Measurements from ENCODE around the gene TOMM7.
A peak's percentile ranks its signal among the peaks of the same experiment; 100 is the strongest.
"Not testable (repeated sequence)": the region's sequence is repeated elsewhere in the genome, so short reads cannot be mapped to it uniquely, and the experiment has no call there.

The TOMM7 gene

DNA sequence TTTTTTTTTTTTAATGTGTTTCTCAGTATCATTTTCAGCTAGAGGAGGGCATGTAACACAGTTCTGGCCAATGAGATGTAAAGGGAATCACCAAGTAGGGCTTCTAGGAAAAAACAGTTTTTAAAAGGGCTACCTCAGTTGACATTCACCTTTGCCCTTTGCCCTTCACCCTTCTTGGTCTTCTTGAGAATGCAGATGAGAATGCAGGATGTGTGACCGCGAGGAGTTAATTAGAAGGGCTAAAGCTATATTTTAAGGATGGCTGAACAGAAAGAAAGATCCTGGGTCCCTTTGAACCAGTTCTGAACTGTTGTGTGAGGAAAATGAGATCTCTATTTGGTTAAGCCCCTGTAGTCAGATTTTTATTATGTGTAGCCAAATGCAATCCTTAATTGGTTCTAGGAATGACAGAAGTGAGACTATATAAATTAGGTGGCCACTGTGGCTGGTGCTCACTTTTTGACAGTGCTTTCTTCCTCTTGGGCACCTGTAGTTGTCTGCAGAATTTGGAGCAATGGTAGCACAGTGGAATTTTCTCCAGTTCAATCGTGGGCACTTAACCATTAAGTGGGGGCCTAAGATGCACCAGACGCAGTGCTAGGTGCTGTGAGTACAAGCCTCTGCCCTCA is 21.1 kb upstream of the TOMM7 start:
- no peak for DNase-seq
- Mint-ChIP-seq H3K4me3 (no peak overlapping the region), H3K27ac (no peak overlapping the region), H3K4me1 (ENCODE audit: low read depth) (no peaks in the 10 kb centered on the region), H3K27me3 (no peaks in the 10 kb centered on the region), H3K9me3 (no peaks in the 10 kb centered on the region), H3K36me3 (ENCODE audit: low read depth) (no peaks in the 10 kb centered on the region)

DNA sequence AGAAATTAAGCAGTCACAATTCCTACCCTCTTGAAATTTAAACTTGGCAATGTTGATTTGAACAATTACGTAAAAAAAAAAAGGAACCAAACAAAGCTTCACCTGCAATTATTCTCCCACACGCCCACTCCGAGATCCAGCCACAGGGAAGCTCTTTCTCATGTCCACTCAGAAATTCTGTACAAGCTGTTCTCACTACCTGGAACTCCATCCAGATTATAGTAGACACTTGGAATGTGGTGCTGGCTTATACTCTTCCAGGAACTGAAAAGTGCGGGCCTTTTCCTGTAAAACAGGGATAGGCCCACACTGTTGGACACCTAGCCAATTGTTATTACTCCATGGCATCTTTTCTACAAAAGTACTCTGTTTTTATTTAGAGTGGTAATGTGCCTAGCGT is 20.3 kb upstream of the TOMM7 start:
- no peaks in the 10 kb centered on the region for H3K4me1 Mint-ChIP-seq (ENCODE audit: low read depth)
- no peaks in the 10 kb centered on the region for H3K9me3 Mint-ChIP-seq
- peaks cover 3% of the 10 kb centered on the region for H3K27me3 Mint-ChIP-seq
- no peaks in the 10 kb centered on the region for H3K36me3 Mint-ChIP-seq (ENCODE audit: low read depth)
- DNase-seq = no peak
- no peak overlapping the region for H3K27ac Mint-ChIP-seq
- no peak overlapping the region for H3K4me3 Mint-ChIP-seq

DNA sequence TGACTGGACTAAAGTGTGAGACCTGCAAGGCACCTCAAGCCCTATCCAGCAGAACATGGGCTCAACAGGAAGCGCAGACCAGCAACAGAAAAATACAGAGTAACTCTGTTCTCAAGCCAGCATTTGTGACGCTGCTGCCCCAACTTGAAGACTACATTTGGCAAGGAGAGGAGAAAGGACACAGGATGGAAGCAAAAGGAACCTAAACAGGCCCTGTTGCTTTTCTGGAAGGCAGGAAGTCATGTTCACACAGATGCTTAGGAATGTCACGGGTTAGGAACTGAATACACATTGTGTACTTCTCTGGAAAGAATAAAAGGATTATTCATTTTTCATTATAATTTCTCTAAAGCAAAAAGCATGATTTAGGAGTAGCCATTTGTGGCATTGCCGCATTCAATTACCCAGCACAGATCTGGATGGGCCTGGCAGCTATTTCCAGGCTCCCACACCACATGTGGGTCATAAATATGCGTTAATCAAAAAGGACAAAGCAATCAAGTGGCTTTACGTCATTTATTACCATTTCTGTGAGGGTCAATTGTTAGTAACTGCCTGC is 19.8 kb upstream of the TOMM7 start:
- Mint-ChIP-seq H3K9me3 (no peaks in the 10 kb centered on the region), H3K4me1 (ENCODE audit: low read depth) (no peaks in the 10 kb centered on the region), H3K36me3 (ENCODE audit: low read depth) (no peaks in the 10 kb centered on the region), H3K4me3 (no peak overlapping the region), H3K27me3 (peaks cover 5% of the 10 kb centered on the region), H3K27ac (no peak overlapping the region)
- no peak for DNase-seq

DNA sequence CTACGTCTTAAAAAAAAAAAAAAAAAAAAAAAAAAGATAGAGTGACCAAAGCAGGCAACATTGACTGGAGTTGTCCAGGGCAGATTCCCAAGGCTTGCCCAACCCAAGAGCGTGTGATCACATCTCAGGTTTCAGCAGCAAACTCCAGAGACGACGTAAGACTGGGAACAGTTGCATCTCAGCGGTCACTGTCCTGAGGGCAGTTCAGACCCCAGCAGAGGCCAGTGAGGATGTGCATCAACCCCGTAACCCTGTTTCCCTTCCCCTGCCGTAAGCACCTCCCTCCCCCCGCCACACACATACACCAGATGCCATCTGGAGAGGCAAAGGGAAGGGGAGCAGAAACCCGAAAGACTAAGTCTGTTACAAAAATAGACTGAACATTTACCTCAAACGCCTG is 19.3 kb upstream of the TOMM7 start:
- peaks cover 5% of the 10 kb centered on the region for H3K27me3 Mint-ChIP-seq
- H3K36me3 Mint-ChIP-seq (ENCODE audit: low read depth) = no peaks in the 10 kb centered on the region
- no peak overlapping the region for H3K27ac Mint-ChIP-seq
- H3K4me1 Mint-ChIP-seq (ENCODE audit: low read depth) = no peaks in the 10 kb centered on the region
- no peak for DNase-seq
- H3K4me3 Mint-ChIP-seq = no peak overlapping the region
- H3K9me3 Mint-ChIP-seq = no peaks in the 10 kb centered on the region

DNA sequence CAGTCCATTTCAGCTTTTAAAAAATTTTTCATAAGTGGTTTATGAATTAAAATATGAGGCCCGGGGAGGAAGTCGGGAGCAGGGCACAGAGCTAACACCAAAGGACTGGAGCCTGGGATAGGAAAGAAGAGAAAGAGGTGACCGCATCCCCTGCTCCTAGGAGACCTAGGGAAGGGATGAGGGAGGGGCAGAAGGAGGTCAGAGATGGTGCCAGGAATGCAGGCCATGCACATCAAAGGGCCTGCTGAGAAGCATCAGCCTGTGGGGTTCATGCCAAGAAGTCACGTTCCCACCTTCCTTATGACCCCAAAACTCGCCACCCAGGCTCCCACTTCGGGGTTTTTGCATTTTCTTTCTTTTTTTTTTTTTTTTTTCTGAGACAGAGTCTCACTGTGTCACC is 14.7 kb upstream of the TOMM7 start:
- Mint-ChIP-seq H3K4me1 (ENCODE audit: low read depth) (no peaks in the 10 kb centered on the region), H3K9me3 (no peaks in the 10 kb centered on the region), H3K27me3 (peaks cover 5% of the 10 kb centered on the region), H3K36me3 (ENCODE audit: low read depth) (no peaks in the 10 kb centered on the region), H3K27ac (no peak overlapping the region), H3K4me3 (no peak overlapping the region)
- no peak for DNase-seq

DNA sequence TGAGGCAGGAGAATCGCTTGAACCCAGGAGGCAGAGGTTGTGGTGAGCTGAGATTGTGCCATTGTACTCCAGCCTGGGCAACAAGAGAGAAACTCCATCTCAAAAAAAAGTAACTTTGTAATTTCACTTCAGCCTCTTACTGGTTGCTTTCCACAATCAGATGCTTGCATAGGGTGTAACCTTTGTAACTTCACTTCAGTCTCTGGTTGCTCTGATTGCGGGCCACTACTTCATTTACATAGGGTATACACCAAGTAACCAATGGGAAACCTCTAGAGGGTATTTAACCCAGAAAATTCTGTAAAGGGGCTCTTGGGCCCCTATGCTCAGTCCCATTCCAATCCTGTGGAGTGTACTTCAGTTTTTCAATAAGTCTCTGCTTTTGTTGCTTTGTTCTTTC is 13.9 kb upstream of the TOMM7 start:
- not testable (repeated sequence) for H3K9me3 Mint-ChIP-seq; H3K36me3 Mint-ChIP-seq (ENCODE audit: low read depth); DNase-seq; H3K27me3 Mint-ChIP-seq; H3K4me1 Mint-ChIP-seq (ENCODE audit: low read depth); H3K27ac Mint-ChIP-seq; H3K4me3 Mint-ChIP-seq

DNA sequence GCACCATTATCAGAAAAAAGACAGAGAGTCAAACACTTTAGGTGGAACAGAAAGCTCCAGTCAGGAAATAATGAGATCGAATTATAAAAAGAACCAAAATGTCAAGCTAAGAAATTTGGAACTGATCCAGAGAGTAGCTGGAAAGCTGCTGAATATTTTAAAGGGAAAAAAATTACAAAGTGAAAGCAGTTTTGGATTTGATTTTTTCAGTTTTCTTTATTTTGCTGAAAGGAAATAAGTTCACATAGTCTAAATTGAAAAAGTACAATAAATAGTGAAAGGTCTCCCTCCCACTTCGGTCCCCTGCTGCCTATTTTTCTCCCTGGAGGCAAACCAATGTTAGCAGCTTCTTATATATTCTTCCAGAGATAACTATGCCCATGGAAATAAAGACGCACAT is 11.3 kb upstream of the TOMM7 start:
- H3K4me3 Mint-ChIP-seq = no peak overlapping the region
- no peak for DNase-seq
- no peaks in the 10 kb centered on the region for H3K9me3 Mint-ChIP-seq
- no peaks in the 10 kb centered on the region for H3K4me1 Mint-ChIP-seq (ENCODE audit: low read depth)
- peaks cover 5% of the 10 kb centered on the region for H3K27me3 Mint-ChIP-seq
- no peaks in the 10 kb centered on the region for H3K36me3 Mint-ChIP-seq (ENCODE audit: low read depth)
- no peak overlapping the region for H3K27ac Mint-ChIP-seq

DNA sequence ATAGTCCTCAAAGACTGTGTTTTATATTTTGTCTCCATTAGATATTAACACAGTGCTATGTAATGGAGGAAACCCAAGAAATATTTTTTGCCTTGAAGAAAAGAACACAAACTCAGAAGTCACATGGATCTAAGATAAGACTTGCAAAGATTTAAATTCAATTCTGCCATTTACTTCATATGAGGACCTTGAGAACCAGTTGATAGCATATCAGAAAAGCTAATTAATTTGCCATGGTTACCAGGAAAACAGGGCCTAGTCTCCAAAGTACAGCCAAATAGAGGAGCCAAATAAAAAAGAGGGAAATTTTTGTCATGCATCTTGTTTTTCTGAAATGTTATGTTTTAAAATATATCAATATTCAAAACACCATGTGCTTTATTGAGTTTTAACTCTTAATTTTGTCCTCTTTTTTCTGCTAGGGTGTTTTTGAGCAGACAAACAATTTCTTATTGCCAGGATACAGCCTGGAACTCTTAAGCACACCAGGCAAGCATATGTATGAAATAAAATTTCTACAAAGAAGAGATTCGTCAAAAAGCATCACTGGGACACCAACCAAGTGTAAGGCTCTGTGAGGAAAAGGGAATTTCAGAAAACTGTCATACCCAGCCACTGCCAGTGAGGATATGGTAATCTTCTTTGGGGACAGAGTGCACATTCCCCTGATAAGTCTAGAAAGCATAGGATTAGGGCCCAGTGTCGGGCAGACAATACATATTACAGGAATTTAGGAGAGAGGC is 10.6 kb upstream of the TOMM7 start:
- DNase-seq = no peak
- no peaks in the 10 kb centered on the region for H3K36me3 Mint-ChIP-seq (ENCODE audit: low read depth)
- no peak overlapping the region for H3K4me3 Mint-ChIP-seq
- no peaks in the 10 kb centered on the region for H3K4me1 Mint-ChIP-seq (ENCODE audit: low read depth)
- peaks cover 5% of the 10 kb centered on the region for H3K27me3 Mint-ChIP-seq
- no peaks in the 10 kb centered on the region for H3K9me3 Mint-ChIP-seq
- no peak overlapping the region for H3K27ac Mint-ChIP-seq

DNA sequence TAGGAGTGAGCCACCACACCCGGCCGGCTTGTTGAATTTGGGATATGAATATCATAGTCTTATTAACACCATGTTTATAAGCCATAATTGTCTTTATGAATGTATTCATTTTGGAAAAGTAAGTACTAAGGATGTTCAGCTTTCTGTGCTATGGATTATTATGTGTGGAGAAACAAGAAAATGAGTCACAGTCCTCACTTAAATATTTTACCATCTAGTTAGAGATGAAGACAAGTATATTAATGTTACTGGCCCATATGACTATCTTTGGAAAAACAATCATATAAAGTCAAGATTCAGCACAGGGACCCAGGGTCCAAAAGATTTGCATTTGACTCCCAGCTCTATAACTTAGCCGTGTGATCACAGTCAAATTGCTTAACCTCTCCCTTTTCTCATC is 9.8 kb upstream of the TOMM7 start:
- Mint-ChIP-seq H3K4me1 (ENCODE audit: low read depth) (no peaks in the 10 kb centered on the region), H3K27ac (no peak overlapping the region), H3K27me3 (peaks cover 1% of the 10 kb centered on the region), H3K36me3 (ENCODE audit: low read depth) (no peaks in the 10 kb centered on the region), H3K4me3 (no peak overlapping the region), H3K9me3 (no peaks in the 10 kb centered on the region)
- no peak for DNase-seq

DNA sequence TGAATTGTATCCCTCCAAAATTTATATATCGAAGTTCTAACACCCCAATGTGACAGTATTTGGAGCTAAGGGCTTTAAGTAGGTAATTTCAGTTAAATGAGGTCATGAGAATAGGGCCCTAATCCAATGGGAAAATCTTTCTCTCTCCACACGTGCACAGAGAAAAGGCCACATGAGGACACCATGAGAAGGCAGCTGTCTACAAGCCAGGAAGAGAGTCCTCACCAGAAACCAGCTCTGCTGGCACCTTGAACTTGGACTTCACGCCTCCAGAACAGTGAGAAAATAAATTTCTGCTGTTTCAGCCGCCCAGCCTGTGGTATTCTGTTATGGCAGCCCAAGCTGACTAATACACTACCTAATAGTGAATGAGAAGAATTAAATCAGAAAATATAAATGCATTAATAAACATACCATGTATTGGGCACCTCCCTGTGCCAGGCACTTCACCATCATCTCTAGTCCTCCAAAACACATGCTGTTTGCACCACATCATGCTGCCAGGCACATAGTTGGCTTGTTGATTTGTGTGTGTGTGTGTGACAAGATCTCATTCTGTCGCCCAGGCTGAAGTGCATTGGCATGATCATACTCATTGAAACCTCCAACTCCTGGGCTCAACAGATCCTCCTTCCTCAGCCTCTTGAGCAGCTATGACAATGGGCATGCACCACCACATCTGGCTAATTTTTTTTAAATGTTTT is 9.1 kb upstream of the TOMM7 start:
- no peak overlapping the region for H3K27ac Mint-ChIP-seq
- no peak overlapping the region for H3K4me3 Mint-ChIP-seq
- H3K4me1 Mint-ChIP-seq (ENCODE audit: low read depth) = no peaks in the 10 kb centered on the region
- no peaks in the 10 kb centered on the region for H3K36me3 Mint-ChIP-seq (ENCODE audit: low read depth)
- no peaks in the 10 kb centered on the region for H3K9me3 Mint-ChIP-seq
- no peak for DNase-seq
- peaks cover 8% of the 10 kb centered on the region for H3K27me3 Mint-ChIP-seq

DNA sequence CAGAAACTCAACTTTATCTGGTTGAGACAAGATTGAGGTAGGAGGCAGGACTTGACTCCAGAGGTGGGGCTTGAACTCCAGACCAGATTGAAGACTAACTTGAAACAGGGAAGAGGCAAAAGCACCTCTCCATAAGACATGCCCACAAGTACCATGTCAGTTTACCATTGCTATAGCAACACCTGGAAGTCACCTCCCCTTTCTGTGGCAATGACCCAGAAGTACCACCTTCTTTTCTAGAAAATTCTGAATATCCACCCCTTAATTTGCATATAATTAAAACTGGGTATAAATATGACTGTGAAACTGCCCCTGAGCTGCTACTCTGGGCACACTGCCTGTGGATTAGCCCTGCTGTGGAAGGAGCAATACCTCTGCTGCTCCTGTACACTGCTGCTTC is 4.9 kb upstream of the TOMM7 start:
- H3K27me3 Mint-ChIP-seq = peaks cover 29% of the 10 kb centered on the region
- DNase-seq = no peak
- H3K4me1 Mint-ChIP-seq (ENCODE audit: low read depth) = peaks cover 10% of the 10 kb centered on the region
- no peak overlapping the region for H3K27ac Mint-ChIP-seq
- H3K9me3 Mint-ChIP-seq = no peaks in the 10 kb centered on the region
- H3K4me3 Mint-ChIP-seq = no peak overlapping the region
- peaks cover 2% of the 10 kb centered on the region for H3K36me3 Mint-ChIP-seq (ENCODE audit: low read depth)

DNA sequence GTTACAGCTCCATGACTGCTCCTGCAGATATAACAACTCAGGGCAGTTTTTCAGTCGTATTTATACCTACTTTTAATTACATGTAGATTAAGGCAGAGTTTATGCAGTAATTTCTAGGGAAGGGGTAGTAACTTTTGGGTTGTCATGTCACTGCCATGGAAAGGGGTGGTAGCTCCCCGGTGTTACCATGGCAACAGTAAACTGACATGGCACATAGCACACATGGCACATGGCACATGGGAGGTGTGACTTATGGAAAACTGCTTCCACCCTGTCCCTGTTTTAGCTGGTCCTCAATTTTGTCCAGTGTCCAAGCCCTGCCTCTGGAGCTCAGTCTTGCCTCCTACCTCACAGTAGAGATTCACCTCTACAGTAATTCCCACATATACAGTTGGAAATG is 3.9 kb upstream of the TOMM7 start:
- H3K27me3 Mint-ChIP-seq = peaks cover 29% of the 10 kb centered on the region
- peaks cover 11% of the 10 kb centered on the region for H3K4me1 Mint-ChIP-seq (ENCODE audit: low read depth)
- no peaks in the 10 kb centered on the region for H3K9me3 Mint-ChIP-seq
- no peak for DNase-seq
- no peak overlapping the region for H3K27ac Mint-ChIP-seq
- H3K4me3 Mint-ChIP-seq = no peak overlapping the region
- H3K36me3 Mint-ChIP-seq (ENCODE audit: low read depth) = peaks cover 11% of the 10 kb centered on the region

DNA sequence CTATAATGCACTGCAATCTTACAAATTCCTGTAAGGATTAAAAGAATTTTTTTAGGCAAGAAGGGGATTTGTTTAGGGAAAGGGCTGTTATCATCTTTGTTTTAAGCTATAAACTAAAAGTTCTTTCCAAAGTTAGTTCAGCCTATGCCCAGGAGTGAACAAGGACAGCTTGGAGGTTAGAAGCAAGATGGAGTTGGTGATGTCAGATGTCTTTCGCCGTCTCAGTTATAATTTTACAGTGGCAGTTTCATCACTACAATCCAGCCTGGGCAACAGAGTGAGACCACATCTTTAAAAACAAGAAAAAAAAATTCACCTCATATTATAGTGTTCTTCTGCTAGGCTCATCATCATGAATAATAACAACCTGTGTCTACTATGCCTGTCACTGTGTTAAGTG is 2.1 kb upstream of the TOMM7 start:
- no peak for DNase-seq
- Mint-ChIP-seq H3K4me3 (no peak overlapping the region), H3K36me3 (ENCODE audit: low read depth) (peaks cover 20% of the 10 kb centered on the region), H3K27ac (no peak overlapping the region), H3K9me3 (no peaks in the 10 kb centered on the region), H3K27me3 (peaks cover 29% of the 10 kb centered on the region), H3K4me1 (ENCODE audit: low read depth) (peaks cover 26% of the 10 kb centered on the region)

DNA sequence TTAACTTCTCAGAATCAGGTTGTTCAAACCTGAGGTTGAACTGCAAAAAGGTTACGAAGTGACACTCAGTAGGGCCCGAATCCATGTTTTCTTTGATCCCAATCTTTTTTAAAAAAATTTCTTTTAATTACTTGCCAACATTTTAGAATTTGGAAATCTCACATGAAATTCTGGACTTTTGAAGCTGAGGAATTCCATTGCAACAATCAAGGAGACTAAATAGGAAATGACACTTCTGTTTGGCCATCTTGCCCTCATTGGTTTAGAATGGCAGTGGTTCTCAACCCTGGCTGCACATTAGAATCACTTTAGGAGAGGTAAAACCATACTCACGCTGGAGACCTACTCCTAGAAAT is 471 bp upstream of the TOMM7 start:
- peaks cover 29% of the 10 kb centered on the region for H3K36me3 Mint-ChIP-seq (ENCODE audit: low read depth)
- peak overlapping the region; percentile 97 for H3K27ac Mint-ChIP-seq
- no peaks in the 10 kb centered on the region for H3K9me3 Mint-ChIP-seq
- DNase-seq = no peak
- peaks cover 29% of the 10 kb centered on the region for H3K27me3 Mint-ChIP-seq
- H3K4me1 Mint-ChIP-seq (ENCODE audit: low read depth) = peaks cover 38% of the 10 kb centered on the region
- H3K4me3 Mint-ChIP-seq = peak overlapping the region; percentile 98

Measured in activated T-cell treated with anti-CD3 and anti-CD28 coated beads, Interleukin-2, amount 50 U/mL, for 24 hours (primary cell).